Measurements from ENCODE around the gene FKBP15. TPM values are rescaled to one million over a fixed set of nuclear protein-coding genes. Genes with fewer than 3 reads are reported as not detected.

Gene FKBP15
- total RNA-seq, 1 experiment from 2014 or later = 7.7 TPM

DNA sequence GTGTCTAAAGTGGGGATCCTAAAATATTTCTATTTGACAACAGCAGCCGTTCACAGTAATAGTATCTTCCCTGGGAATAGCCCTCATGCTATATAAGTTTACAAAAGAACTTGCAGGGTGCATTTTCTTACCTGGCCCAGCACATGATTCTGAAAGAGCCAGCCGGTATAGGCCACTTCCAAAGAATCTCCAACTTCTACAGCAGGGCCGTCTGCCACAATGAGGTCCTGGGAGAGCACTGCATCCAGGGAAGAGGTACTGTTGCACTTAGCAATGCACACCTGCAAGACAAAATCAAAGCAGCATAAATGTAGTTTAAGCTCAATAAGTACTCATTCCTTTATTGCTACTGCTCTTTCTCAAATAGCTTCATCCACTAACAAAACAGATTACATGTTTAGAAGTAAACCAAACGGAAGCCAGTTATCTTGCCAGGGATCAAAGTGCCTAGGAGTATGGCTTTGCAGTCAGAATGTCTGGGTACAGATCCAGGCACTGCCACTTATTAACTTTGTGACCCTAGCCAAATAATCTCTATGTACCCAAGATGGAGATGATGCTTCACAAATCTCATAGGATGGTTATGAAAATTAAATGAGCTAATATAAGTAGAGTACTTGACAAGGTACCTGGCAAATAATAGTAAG lies 21.3 kb downstream of the FKBP15 start:
- no peak for DNase-seq (ENCODE audit: low read depth)
- in situ Hi-C loops (cut with HindIII; ENCODE audit: low pct_unique_long_range_greater_than_20kb, low sequenced_read_pairs) = no loop called here

DNA sequence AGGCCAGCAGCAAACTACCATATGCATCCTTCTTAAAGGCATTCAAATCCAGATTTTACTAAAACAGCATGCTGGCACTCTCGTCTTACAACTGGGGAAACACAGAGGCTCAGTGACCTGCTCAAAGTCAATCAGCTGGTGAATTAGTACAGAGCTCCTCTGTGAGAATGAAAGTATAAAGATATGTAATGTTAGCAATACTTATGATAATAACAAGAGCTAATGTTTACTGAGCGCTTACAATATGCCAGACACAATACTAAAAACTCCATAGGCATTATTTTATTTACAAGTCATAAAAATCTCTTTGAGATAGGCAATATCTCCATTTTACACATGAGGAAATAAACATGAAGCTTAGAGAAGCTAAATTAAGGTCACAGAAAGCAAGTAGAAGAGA lies 28.6 kb downstream of the FKBP15 start:
- in situ Hi-C loops (cut with HindIII; ENCODE audit: low pct_unique_long_range_greater_than_20kb, low sequenced_read_pairs) = no loop called here
- DNase-seq (ENCODE audit: low read depth) = no peak

DNA sequence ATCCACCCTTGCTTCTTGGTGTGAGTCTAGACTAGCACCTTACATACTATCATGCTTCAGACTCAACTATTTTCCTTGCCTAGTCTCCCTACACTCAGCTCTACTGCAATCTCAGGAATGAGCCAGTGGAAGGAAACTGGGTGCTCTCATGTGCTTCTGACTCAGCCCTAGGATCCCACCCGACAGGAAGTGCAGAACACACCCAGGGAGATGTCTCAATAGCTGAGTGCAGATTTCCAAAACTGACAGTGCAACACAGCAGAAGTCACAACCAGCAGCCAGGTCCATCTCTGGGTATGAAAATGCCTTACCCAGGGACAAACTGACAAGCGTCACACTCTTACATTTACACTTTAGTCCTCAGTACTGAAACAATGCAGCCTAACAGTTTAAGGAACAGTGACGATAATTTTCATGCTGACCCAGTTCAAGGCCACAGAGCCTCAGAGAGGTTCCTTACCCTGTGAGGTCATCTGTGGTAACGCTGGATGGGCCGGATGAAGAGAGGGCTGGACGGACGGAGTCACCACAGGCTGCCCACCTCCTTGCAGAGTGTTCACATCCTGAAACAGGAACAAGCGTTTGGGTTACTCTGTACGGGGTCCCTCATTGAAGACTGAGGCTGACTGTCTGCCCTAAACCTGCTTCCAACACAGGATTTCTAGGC lies 33.0 kb downstream of the FKBP15 start:
- in situ Hi-C loops (cut with HindIII; ENCODE audit: low pct_unique_long_range_greater_than_20kb, low sequenced_read_pairs) = no loop called here
- DNase-seq (ENCODE audit: low read depth) = peak; percentile 24

DNA sequence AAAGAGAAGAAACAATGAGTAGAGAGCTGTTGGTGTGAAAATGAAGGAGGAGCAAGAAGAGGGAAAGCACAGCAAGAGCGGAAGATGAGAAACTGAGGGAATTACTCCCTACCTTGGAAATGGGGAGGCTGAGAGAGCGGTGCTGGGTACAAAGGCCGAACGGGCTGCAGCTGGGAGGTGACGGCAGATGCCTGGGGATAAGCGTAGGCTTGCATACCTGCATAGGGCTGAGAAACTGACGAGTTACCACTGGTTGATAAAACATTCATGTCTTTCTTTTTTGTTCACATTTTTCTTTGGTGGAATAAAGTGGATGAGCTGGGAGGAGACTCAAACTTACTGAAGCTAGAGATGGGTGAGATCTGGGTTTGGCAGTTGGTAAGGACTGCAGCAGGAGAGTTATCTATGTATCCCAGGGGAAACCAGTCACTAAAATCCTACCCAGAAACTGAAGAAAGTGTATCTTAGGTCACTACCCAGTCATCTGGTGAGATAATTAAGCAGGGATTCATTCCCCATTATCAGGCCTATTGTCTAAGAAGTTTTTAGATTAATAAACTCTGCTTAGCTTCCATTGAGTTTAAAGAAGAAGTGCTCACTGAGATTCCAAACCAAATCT lies 34.8 kb downstream of the FKBP15 start:
- in situ Hi-C loops (cut with HindIII; ENCODE audit: low pct_unique_long_range_greater_than_20kb, low sequenced_read_pairs) = no loop called here
- DNase-seq (ENCODE audit: low read depth) = no peak

DNA sequence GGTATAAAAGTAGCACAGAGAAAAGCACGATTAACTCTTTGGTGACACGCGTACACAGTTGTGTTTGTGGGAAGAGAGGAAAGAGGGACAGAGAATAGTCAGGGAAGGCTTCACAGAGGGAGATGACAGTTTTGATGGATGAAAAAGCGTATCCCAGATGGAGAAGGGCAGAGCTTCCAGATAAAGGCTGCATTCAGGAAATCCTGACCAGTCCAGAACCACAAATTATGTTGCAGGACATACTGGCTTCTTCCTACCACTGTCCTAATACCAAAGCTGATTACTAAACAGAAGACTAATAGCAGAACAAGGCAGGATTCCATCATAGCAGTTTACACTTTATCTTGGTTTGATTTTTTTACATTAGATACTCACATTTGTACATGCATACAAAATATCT lies 35.8 kb downstream of the FKBP15 start:
- in situ Hi-C loops (cut with HindIII; ENCODE audit: low pct_unique_long_range_greater_than_20kb, low sequenced_read_pairs) = no loop called here
- no peak for DNase-seq (ENCODE audit: low read depth)

DNA sequence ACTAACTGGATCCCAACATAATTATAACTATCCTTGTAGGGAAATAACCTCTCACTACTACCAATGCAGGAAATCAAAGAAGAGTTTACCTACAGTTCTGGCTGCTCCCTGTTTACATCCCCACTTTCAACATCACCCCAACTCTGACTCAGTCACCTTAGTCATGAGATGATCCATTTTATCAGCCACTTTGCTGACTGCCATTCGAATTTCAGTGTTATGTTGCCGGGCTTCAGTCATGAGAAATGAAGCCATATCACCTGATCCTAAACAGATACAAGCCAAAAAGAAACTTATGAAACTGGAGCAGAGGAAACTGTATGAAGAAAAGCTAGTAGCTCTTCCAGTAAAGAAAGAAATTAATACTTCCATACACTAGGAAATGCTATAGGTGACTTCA lies 36.5 kb downstream of the FKBP15 start:
- no peak for DNase-seq (ENCODE audit: low read depth)
- in situ Hi-C loops (cut with HindIII; ENCODE audit: low pct_unique_long_range_greater_than_20kb, low sequenced_read_pairs) = no loop called here

DNA sequence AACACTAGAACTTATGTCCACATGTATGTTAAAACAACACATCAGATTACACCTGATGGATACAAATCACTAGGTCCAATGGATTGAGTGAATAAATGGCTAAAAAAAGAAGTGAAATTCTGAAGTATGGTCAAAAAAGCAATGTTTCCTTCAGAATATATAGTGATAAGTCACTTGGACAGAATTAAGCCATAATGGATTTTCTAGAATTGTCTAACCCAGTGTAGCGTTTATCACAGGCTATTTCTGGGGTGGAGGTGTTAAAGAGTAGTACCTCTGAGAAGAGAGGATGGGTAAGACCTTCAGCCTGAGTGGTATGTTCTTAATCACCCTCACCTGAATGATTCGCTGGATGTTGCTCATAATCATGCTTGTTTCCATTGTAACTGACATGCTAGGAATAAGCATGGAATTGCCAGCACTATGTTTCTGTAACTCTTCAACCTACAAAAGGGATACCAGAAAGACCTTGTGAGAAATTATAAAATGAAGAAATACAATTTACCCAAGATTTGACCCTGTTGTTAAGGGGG lies 37.1 kb downstream of the FKBP15 start:
- in situ Hi-C loops (cut with HindIII; ENCODE audit: low pct_unique_long_range_greater_than_20kb, low sequenced_read_pairs) = no loop called here
- no peak for DNase-seq (ENCODE audit: low read depth)

DNA sequence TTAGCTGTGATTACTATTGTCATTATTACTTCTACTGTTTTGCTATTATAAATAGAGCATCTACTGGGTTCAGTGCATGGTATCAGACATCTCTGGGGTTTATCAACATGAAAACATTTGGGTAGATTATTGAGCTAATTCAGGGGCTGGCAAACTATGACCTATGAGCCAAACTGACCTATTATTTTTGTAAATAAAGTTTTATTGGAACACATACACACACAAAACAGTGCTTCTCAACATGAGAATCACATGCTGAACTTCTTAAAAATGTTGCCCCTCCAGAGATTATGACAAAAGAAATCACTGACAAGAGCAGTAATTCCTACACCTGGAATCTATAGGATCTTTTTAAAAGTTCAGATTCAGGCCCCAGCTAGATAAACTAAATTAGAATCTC lies 39.9 kb downstream of the FKBP15 start:
- in situ Hi-C loops (cut with HindIII; ENCODE audit: low pct_unique_long_range_greater_than_20kb, low sequenced_read_pairs) = no loop called here
- no peak for DNase-seq (ENCODE audit: low read depth)

DNA sequence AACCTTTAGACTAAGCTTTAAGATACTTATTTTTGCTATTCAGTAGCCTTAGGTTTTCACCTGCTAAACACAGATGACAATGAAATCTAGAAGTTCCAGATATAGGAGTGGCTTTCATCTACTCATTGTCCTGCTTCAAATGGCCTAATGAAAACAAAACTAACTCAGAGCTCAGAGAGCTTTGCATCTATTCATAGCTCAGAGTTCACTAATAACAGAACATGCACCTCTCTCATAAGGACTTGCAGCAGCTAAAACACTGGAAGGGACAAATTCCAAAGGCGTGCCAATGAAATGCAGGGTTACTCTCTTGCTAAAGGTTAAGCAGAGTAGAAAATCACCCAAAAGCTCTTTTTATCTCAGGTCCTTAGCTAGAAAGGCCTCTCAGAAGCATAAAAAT lies 41.2 kb downstream of the FKBP15 start:
- no peak for DNase-seq (ENCODE audit: low read depth)
- in situ Hi-C loops (cut with HindIII; ENCODE audit: low pct_unique_long_range_greater_than_20kb, low sequenced_read_pairs) = no loop called here

DNA sequence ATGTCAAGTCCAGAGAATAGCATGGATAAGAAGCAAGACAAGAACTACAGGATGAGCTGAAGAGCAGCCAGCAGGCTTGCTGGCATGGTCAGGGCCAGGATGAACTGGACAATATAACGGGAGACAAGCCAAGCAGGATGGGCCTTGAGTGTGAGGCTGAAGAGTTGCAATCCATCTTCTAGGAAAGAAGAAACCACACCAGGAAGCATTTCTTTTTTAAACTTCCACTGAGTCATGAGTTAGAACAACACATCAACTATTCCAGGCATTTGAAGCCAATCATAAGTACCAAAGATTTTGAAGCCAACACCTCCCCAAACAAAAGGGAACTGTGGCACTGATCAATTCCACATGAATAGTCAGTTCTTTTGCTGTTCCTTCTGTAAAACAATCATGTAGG lies 43.0 kb downstream of the FKBP15 start:
- in situ Hi-C loops (cut with HindIII; ENCODE audit: low pct_unique_long_range_greater_than_20kb, low sequenced_read_pairs) = no loop called here
- DNase-seq (ENCODE audit: low read depth) = no peak

DNA sequence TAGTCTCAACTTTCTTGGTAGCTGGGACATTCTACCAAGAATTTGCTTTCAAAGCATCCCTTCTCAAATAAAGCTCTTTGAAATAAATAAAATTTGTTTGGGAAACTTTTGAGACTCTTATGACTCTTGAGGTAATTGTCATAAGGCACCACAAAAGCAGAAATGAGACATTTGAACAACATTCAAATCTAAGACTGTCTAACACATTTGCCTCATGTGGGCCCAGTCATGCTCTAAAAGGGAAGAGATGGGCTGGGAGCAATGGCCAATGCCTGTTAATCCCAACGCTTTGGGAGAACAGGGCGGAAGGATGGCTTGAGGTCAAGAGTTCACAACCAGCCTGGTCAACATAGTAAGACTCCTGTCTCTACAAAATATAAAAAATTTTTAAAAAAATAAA lies 43.8 kb downstream of the FKBP15 start:
- no peak for DNase-seq (ENCODE audit: low read depth)
- in situ Hi-C loops (cut with HindIII; ENCODE audit: low pct_unique_long_range_greater_than_20kb, low sequenced_read_pairs) = no loop called here

DNA sequence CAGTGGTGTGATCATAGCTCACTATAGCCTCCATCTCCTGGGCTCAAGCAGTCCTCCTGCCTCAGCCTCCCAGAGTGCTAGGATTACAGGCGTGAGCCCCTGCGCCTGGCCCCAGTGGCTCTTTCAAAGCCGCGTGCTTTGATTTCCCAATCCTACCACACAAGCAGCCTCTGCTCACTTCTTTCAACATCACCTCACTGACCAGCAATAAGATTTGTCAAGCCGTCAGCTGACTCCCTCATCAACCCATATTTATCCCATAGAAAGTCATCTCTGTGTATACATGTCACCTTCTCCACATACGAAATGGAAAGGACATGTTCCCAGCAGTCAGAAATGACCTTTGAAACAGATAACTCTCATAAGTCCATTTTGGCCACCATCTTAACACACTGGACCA lies 44.3 kb downstream of the FKBP15 start:
- no peak for DNase-seq (ENCODE audit: low read depth)
- in situ Hi-C loops (cut with HindIII; ENCODE audit: low pct_unique_long_range_greater_than_20kb, low sequenced_read_pairs) = no loop called here

DNA sequence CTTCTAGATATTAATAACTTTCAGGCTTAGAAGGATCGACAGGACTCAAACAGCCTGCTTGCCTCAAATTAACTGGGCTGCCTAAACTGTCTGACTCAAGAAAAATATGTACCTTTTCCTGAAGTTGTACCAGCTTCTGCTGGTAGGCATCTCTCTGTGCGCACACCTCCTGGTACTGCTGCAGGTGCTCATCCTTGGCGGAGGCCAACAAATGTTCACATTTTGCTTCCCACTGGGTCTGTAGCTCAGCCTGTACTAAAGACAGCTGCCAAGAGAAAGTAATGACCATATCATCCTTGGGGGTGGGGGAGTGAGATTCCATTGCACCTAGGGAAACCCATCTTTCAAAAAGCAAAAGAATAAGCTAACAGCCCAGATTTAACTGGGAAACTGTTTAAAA lies 47.7 kb downstream of the FKBP15 start:
- in situ Hi-C loops (cut with HindIII; ENCODE audit: low pct_unique_long_range_greater_than_20kb, low sequenced_read_pairs) = no loop called here

DNA sequence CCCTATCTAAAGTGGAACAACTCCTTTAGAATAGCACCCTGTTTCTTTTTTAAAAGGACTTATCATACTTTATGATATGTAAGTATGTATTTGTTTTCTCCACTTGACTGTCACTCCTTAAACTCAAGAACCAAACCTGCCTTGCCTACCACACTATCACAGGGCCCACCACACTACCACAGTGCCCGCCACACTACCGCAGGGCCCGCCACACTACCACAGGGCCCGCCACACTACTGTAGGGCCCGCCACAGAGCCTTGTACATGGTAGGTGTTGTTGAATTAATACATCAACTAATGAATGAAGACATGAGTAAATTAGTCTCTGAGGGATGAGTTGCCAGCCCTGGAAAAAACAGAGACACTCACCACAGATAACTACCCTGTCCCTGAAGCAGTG lies 52.3 kb downstream of the FKBP15 start:
- in situ Hi-C loops (cut with HindIII; ENCODE audit: low pct_unique_long_range_greater_than_20kb, low sequenced_read_pairs) = no loop called here
- DNase-seq (ENCODE audit: low read depth) = no peak

More for the DNA sequence above, 47.7 kb downstream of the FKBP15 start:
- DNase-seq (ENCODE audit: low read depth) = no peak

DNA sequence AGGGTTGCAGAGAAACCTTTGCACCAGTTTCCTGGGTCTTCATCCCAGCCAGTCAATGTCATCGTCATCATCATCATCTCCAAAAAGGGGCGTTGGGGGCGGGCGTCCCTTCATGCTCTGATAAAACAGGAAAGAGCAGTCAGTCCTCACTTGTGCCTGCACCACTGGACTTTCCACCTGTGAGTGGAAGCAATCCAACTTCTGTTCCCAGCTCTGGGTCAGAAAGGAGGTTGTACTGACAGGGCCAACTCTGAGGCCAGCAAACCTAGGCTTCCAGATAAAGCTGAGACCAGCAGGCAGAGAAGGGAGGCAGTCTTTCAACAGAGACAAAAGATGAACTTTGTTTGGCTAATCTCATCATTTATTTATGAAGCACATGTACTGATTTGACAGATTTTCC lies 55.0 kb downstream of the FKBP15 start:
- DNase-seq (ENCODE audit: low read depth) = no peak
- in situ Hi-C loops (cut with HindIII; ENCODE audit: low pct_unique_long_range_greater_than_20kb, low sequenced_read_pairs) = no loop called here

DNA sequence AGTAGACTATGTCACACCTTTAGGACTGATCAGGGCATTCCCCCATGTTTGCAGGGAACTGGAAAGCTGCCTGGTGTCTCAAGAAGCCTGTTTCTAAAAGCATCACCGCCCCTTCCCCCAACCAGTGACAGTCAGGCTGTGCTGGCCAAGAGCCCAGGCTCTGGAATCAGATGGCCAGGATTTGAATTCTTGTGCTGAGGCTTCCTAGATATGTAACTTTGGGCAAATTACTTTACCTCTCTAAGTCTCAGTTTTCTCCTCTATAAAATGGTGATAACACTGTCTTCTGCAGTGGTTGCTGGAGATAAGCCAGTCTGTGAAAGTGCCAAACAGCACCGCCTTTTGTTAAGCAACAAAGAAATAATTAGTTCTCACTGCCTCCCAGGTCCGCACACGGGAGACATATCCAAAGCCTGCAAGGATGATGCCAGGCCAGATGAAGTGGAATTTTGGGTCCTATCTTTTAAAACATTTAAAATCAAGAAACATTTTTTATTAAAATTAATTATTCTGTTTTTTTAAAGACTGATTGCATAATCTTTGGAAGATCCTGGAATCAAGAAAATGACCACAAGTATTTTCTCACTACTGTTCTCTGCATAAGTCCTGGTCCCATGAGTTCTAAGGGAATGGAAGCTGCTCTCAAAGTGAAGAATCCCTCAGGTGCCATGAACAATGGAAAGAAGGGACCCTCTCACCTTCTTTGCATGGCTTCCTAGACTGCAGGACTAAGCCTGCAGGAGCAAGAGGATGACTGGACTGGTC lies 56.4 kb downstream of the FKBP15 start:
- DNase-seq (ENCODE audit: low read depth) = no peak
- in situ Hi-C loops (cut with HindIII; ENCODE audit: low pct_unique_long_range_greater_than_20kb, low sequenced_read_pairs) = no loop called here

DNA sequence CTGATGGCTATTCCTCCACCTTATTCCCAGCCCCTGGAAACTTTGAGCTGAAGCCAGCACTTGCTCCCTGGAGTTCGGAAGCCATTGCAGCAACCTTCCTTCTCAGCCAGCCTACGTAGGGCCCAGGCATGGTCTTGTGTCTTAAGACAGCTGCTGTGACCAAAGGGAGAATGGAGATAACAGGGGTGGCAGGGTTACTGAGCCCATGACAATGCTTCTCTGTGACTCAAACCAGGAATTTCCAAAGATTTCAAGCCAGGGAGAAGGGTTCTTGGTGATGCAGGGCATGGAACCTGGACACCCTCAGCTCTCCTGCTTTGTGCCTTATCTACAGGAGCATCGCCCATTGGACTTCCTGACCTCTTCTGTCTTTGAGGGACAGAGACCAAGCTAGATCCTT lies 58.1 kb downstream of the FKBP15 start:
- no peak for DNase-seq (ENCODE audit: low read depth)
- in situ Hi-C loops (cut with HindIII; ENCODE audit: low pct_unique_long_range_greater_than_20kb, low sequenced_read_pairs) = no loop called here

DNA sequence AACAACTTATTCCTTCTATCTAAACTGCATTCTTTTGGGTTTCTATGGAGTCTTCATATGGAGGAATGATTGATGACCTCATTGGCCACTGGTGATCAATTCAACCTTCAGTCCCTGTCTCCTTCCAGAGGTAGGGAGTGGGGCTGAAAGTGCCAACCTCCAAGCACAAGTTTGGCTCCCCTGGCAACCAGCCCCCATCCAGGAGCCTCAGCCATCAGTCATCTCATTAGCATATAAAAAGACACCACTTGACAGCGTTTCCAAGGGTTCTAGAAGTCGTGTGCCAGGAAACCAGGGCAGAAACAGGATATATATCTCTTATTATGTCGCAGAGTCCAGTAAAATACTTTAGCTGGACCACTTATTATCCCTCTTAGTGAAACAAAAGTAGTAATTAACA lies 60.5 kb downstream of the FKBP15 start:
- DNase-seq (ENCODE audit: low read depth) = no peak
- in situ Hi-C loops (cut with HindIII; ENCODE audit: low pct_unique_long_range_greater_than_20kb, low sequenced_read_pairs) = no loop called here

DNA sequence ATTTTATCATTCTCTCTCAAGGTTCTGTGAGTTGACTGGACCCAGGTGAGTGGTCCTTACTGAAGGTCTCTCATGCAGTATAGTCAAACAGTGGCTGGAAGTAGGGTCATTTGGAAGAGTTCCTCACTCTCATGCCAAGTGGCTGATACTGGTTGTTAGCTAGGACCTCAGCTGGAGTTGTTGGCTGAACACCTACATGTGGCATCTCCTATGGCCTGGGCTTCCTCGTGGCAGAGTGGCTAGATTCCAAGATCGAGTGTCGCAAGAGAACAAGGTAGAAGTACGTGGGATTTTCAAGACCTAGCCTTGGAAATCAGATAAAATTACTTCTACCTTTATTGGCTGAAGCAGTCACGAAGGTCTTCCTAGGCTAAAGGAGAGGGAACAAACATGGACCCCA lies 62.6 kb downstream of the FKBP15 start:
- no peak for DNase-seq (ENCODE audit: low read depth)
- in situ Hi-C loops (cut with HindIII; ENCODE audit: low pct_unique_long_range_greater_than_20kb, low sequenced_read_pairs) = no loop called here
